Measurements from ENCODE around the gene CFAP69. TPM values are rescaled to one million over a fixed set of nuclear protein-coding genes. Genes with fewer than 3 reads are reported as not detected.

The CFAP69 gene
- total and polyA plus RNA-seq, 2 of the 8 experiments (the other 6 are each of a cell fraction or from before 2014, with no cell fraction given) = 1.00 to 3.8 TPM

DNA sequence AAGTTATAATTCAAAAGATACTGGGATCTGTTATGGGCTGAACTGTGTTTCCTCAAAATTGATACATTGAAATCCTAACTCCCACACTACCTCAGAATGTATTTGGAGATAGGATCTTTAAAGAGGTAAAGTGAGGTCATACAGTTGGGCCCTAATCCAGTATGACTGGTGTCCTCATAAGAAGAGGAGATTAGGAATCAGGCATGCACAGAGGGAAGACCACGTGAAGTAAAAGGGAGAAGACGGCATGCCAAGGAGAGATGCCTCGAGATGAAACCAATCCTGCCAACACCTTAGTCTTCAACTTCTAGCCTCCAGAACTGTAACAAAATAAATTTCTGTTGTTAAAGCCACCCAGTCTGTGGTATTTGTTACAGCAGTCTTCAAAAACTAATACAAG is 5.9 kb upstream of the CFAP69 start (continued):
- TF ChIP-seq CHD7 (IDR thresholded peaks at IDR 0.05; ENCODE audit: insufficient replicate concordance, low read length) = no peak
- TF ChIP-seq NANOG (IDR thresholded peaks at IDR 0.05; ENCODE audit: insufficient read depth, low read depth, low read length, poor library complexity, severe bottlenecking) = no peak
- no peak for TF ChIP-seq POLR2AphosphoS5 (IDR thresholded peaks at IDR 0.05; ENCODE audit: low read depth, low read length)
- TF ChIP-seq EGR1 (IDR thresholded peaks at IDR 0.05; ENCODE audit: borderline replicate concordance, low read depth, low read length) = no peak
- no peak for TF ChIP-seq USF2 (IDR thresholded peaks at IDR 0.05; ENCODE audit: low read length)
